ENCODE results near the gene HBG1.

DNA sequence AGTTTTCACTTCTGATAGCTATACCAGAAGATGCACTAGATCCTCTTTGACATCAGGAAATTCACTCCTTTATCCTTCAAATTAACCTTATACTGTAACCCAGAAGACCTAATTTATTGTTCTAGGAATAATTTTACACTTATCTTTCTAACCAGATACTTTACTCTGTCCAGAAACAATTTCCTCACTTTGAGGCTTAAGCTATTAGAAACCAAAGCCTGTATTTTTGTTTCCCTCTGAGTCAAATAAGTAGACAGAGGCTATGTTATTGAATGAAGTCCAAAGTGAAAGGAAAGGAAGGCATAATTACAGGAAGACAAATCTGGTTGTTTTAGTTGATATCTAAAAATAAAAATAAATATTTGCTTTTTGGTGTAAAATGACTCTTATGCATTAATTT, 51.4 kb downstream of the HBG1 start:
- TF ChIP-seq, protein P1, sequence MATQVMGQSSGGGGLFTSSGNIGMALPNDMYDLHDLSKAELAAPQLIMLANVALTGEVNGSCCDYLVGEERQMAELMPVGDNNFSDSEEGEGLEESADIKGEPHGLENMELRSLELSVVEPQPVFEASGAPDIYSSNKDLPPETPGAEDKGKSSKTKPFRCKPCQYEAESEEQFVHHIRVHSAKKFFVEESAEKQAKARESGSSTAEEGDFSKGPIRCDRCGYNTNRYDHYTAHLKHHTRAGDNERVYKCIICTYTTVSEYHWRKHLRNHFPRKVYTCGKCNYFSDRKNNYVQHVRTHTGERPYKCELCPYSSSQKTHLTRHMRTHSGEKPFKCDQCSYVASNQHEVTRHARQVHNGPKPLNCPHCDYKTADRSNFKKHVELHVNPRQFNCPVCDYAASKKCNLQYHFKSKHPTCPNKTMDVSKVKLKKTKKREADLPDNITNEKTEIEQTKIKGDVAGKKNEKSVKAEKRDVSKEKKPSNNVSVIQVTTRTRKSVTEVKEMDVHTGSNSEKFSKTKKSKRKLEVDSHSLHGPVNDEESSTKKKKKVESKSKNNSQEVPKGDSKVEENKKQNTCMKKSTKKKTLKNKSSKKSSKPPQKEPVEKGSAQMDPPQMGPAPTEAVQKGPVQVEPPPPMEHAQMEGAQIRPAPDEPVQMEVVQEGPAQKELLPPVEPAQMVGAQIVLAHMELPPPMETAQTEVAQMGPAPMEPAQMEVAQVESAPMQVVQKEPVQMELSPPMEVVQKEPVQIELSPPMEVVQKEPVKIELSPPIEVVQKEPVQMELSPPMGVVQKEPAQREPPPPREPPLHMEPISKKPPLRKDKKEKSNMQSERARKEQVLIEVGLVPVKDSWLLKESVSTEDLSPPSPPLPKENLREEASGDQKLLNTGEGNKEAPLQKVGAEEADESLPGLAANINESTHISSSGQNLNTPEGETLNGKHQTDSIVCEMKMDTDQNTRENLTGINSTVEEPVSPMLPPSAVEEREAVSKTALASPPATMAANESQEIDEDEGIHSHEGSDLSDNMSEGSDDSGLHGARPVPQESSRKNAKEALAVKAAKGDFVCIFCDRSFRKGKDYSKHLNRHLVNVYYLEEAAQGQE (IDR thresholded peaks at IDR 0.05; ENCODE audit: insufficient read depth in 1 of 2, low read depth in 2 of 2, low read length in 2 of 2) = no peak
- TF ChIP-seq TAF1 (IDR thresholded peaks at IDR 0.05; ENCODE audit: borderline replicate concordance, insufficient read depth, low read length) (no peak), POLR2AphosphoS5 (IDR thresholded peaks at IDR 0.05; ENCODE audit: low read depth, low read length) (no peak), SIN3A (IDR thresholded peaks at IDR 0.05; ENCODE audit: borderline replicate concordance, insufficient read depth, low read length) (no peak)

Measured in PFSK-1 (cell line).